Kidney (tissue), 14 donors: Measurements from ENCODE around the gene SPATA19. TPM values are rescaled to one million over a fixed set of nuclear protein-coding genes. Genes with fewer than 3 reads are reported as not detected.
A peak's percentile ranks its signal among the peaks of the same experiment; 100 is the strongest.

ENCODE experiments used
- DNase-seq, 5 donors: peaks; one replicate each; pipeline ENCODE4 v3.0.0-alpha.2; 2013 to 2020
- FAIRE-seq: peaks from 2 replicates; lab custom pipeline; 2012; peaks lifted over from hg19 to GRCh38; lab: Jason Lieb, UNC
- H3K27ac ChIP-seq, 2 donors: one replicate each; pipeline ENCODE4 v1.7.0; 2013; ENCODE audit warnings: low read depth in 2 of 2, low read length in 2 of 2, inconsistent platforms in 1 of 2
- H3K27me3 ChIP-seq: one replicate; pipeline ENCODE4 v1.7.1; 2013; ENCODE audit warnings: low read length, inconsistent platforms; ENCODE audit not compliant: control insufficient read depth, insufficient read depth
- H3K36me3 ChIP-seq, 3 donors: one replicate each; pipeline versions ENCODE4 v1.7.0 to v1.7.1; 2013; ENCODE audit warnings: low read length in 3 of 3, control low read depth in 1 of 3, inconsistent platforms in 1 of 3; ENCODE audit not compliant: insufficient read depth in 3 of 3, control insufficient read depth in 2 of 3
- H3K4me1 ChIP-seq, 3 donors: one replicate each; pipeline versions ENCODE4 v1.7.0 to v1.7.1; 2013; ENCODE audit warnings: low read length in 3 of 3, inconsistent platforms in 1 of 3, low read depth in 1 of 3; ENCODE audit not compliant: control insufficient read depth in 2 of 3, insufficient read depth in 2 of 3
- H3K4me3 ChIP-seq, 3 donors: one replicate each; pipeline versions ENCODE4 v1.7.0 to v1.8.1; 2013; ENCODE audit warnings: low read length in 3 of 3, control low read depth in 1 of 3, inconsistent platforms in 1 of 3
- H3K9ac ChIP-seq, 3 donors: one replicate each; pipeline versions ENCODE4 v1.7.0 to v1.7.1; 2013; ENCODE audit warnings: low read length in 3 of 3, control low read depth in 1 of 3, inconsistent platforms in 1 of 3
- H3K9me3 ChIP-seq, 3 donors: one replicate each; pipeline versions ENCODE4 v1.7.0 to v1.7.1; 2013; ENCODE audit warnings: low read length in 3 of 3, control low read depth in 1 of 3, inconsistent platforms in 1 of 3; ENCODE audit not compliant: control insufficient read depth in 2 of 3, insufficient read depth in 1 of 3
- CTCF ChIP-seq: IDR thresholded peaks from 3 replicates; pipeline ENCODE4 v1.5.1; 2012; ENCODE audit warnings: mild to moderate bottlenecking, moderate library complexity, borderline replicate concordance; ENCODE audit not compliant: insufficient read depth; ENCODE audit errors: extremely low read depth
- intact Hi-C: fragments of 100-400 bp; cut with DNase I; formaldehyde crosslinking; loops from one replicate; pipeline ENCODE4 v1.11.1; 2022
- polyA plus RNA-seq: library from polyadenylated mRNA; stranded (reverse); fragments of 350-450 nt; fragmentation: Illumina TruSeq; extraction: RNeasy Lipid Tissue Mini Kit (QIAGEN cat#74804); gene quantifications from one replicate; pipeline ENCODE4 v1.2.3, GENCODE V29; 2014; ENCODE audit warnings: low read depth, low replicate concordance; ENCODE audit not compliant: insufficient read depth
- total RNA-seq: library from RNA; stranded (reverse); fragmentation: NEBNext Ultra II Directional; extraction: Animal tissue kit (Norgen Biotek cat#: 25700); gene quantifications from one replicate; pipeline ENCODE4 v1.2.1, GENCODE V29; 2021
- donor health status: control.
- donor health status: control.
- donor health status: control.
- donor health status: control.
- donor health status: control.
- donor health status: DM: yes; HTN: yes; CAD: no.
- donor health status: Normal renal cell carcinoma (clear cell type).

The SPATA19 gene
- total and polyA plus RNA-seq, 2 donors from 2014 or later, result not detected

DNA sequence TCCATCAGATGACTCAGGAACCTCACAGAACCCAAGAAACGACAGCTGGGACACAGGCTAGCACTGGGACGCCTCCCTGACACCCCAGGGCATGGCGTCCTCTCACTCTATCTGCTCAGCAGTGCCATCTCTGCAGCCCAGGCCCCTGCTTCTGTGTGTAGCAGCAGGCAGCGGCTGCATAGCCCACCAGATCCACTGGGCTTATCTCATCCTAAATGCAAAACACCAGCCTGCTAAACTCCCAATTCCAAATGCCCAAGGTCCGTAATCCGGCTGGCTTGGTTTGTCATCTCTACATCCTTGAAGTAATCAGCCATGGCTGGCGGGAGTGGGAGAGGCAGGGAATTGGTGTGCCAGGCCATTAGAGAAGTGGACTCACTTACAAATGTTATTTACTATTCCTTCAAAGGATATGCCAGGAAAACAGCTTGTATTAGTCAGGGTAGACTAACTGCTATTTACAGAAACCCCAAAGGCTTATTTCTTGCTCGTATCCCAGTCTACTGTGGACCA is 30.7 kb downstream of the SPATA19 start:
- intact Hi-C loops, result no loop called here
- H3K27me3 ChIP-seq, result no peaks in the 10 kb centered on the region
- no peak overlapping the region for H3K27ac ChIP-seq
- DNase-seq (peak in 3 of 5 donors; percentile 62 to 71 (median 70)), FAIRE-seq (no peak)
- no peak overlapping the region for H3K9ac ChIP-seq
- H3K4me1 ChIP-seq, result no peaks in the 10 kb centered on the region
- TF ChIP-seq CTCF, result no peak
- no peaks in the 10 kb centered on the region for H3K9me3 ChIP-seq
- no peaks in the 10 kb centered on the region for H3K36me3 ChIP-seq
- no peak overlapping the region for H3K4me3 ChIP-seq

DNA sequence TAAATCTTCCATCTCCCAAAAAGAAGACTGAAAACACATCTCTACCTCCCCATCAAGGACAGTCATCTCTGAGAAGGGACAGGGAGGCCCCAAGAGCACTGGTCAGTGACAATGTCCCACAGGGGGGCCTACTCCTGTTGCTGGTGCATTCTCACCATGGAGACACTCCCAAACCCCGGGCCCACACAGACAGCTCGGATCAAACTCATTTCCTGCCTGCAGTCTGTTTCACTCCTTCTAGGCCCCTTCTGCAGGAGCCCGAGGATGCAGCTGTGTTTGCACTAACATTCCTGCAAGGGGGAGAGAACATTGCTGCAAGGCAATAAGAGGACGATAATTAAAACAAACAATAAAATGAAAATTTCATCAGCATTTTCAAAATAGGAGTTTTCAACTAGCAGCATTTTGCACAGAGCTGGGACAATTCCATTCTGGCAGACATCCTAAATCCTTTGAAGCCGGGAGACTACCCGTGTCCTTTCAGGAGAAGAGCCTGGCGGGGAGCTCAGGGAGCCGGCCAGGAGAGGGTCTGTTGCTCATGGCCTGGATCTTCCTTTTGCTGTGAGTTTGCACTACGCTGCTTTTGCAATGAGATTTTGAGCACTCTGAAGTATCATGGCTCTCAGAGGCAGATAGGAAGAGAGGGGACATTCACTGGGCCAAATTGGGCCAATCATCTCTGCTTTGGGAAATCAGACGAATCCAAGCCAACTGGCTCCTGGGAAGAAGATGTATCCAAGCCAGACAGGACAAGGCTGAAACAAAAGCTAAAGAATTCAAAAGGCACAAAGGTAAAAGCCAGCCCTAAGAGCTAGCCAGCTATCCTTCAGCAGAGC is 33.2 kb downstream of the SPATA19 start:
- Histone ChIP-seq H3K4me3 (no peak overlapping the region), H3K9me3 (no peaks in the 10 kb centered on the region), H3K36me3 (no peaks in the 10 kb centered on the region), H3K4me1 (no peaks in the 10 kb centered on the region), H3K27ac (no peak overlapping the region), H3K27me3 (no peaks in the 10 kb centered on the region), H3K9ac (no peak overlapping the region)
- intact Hi-C loops, result no loop called here
- TF ChIP-seq CTCF, result no peak
- no peak for FAIRE-seq
- peak in 1 of 5 donors; percentile 45 for DNase-seq

DNA sequence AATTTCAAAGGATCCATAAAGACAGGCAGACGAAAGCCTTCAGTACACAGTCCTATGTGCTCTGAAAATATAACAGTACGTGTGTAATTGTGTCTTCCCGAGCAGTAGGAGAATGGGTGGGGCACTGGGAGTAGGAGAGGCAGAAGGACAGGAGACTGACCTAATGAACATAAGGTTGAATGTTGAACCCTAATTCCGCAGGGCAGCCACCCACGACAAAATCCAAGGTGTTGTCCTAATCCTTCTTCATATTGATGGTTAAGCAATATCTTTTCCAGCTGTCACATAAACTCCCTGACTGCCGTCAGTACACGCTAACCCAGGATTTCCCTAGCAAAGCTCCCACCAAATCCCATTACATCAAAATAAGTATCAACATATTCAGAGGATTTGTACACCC is 34.5 kb downstream of the SPATA19 start:
- intact Hi-C loops, result no loop called here
- no peaks in the 10 kb centered on the region for H3K4me1 ChIP-seq
- no peak for FAIRE-seq
- no peaks in the 10 kb centered on the region for H3K9me3 ChIP-seq
- no peaks in the 10 kb centered on the region for H3K36me3 ChIP-seq
- H3K27me3 ChIP-seq, result no peaks in the 10 kb centered on the region
- TF ChIP-seq CTCF, result no peak
- DNase-seq, result no peak
- no peak overlapping the region for H3K4me3 ChIP-seq
- H3K27ac ChIP-seq, result no peak overlapping the region
- no peak overlapping the region for H3K9ac ChIP-seq
